Ectodermal cell (in vitro differentiated cells): ENCODE results near the gene RNF121.

Experiments used
- H3K27ac ChIP-seq: 2 replicates; pipeline ENCODE4 v1.7.0; 2013; ENCODE audit warnings: mild to moderate bottlenecking, low read depth, low read length; ENCODE audit not compliant: insufficient read depth, poor library complexity, severe bottlenecking
- H3K27me3 ChIP-seq: 2 replicates; pipeline ENCODE4 v1.7.0; 2013; ENCODE audit warnings: mild to moderate bottlenecking, low read length; ENCODE audit not compliant: insufficient read depth, control insufficient read depth, poor library complexity, severe bottlenecking
- H3K36me3 ChIP-seq: one replicate; pipeline ENCODE4 v1.7.0; 2013; ENCODE audit warnings: low read length; ENCODE audit not compliant: control insufficient read depth, insufficient read depth
- H3K4me1 ChIP-seq: one replicate; pipeline ENCODE4 v1.7.0; 2013; ENCODE audit warnings: low read length; ENCODE audit not compliant: control insufficient read depth, insufficient read depth
- H3K4me3 ChIP-seq: 2 replicates; pipeline ENCODE4 v1.7.0; 2013; ENCODE audit warnings: low read depth, low read length, control low read depth; ENCODE audit not compliant: insufficient read depth
- H3K9me3 ChIP-seq: 2 replicates; pipeline ENCODE4 v1.7.0; 2013; ENCODE audit warnings: mild to moderate bottlenecking, low read length, moderate library complexity; ENCODE audit not compliant: control insufficient read depth
- WGBS, 2 experiments: methylation state at CpG; one replicate each; pipeline ENCODE4 v1.1.7; 2013; ENCODE audit warnings: missing lambda C conversion rate in 2 of 2; 5-methylcytosine and 5-hydroxymethylcytosine counted together

RNF121 gene

DNA sequence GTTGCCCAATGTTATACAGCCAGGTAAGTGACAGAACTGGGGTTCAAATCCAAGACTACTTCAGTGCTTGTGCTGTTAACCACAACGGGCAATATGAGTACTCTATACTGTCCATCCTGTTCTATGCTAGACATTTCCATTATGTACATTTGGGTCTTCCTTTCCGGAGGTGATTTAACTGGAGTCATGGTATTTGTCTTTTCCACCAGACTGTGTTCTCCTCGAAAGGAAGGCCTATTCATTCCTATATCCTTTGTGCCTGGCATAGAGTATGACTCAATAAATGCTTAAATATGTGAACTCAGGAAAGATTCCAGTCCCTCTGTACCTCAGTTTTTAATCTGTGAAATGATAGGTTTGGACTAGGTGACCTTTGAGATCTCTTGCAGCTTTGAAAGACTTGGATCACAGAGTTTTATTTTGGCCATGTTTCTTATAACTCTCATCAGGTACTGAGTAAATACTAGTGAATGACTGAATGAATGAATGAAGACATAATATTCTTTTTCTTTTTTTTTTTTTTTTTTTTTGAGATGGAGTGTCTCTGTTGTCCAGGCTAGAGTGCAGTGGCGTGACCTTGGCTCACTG is 6.6 kb downstream of the RNF121 start:
- 94 to 99% methylated on average over 4 of the region's 4 CpGs for WGBS, 2 experiments
- Histone ChIP-seq H3K27me3 (no peaks in the 10 kb centered on the region), H3K9me3 (no peaks in the 10 kb centered on the region), H3K4me1 (peaks cover 2% of the 10 kb centered on the region), H3K27ac (no peak overlapping the region), H3K4me3 (no peak overlapping the region), H3K36me3 (no peaks in the 10 kb centered on the region)

DNA sequence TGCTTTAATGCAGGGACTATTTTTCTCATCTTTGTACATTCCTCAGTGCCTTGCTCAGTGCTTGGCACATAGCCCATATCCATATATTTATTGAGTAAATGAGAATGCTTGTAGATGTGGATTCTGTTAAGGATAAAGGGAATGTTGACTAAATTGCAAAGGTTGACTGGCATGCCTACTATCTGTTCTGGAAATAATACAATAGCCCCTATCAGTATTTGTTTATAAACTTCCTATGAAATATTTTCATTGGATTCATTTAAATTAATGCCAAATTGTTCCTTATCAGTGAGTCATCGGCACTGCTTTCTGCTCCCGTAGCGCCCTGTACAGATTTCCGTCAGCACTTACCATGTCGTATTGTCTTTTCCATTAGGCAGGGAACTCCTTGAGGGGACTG is 8.0 kb downstream of the RNF121 start:
- no peaks in the 10 kb centered on the region for H3K9me3 ChIP-seq
- no peak overlapping the region for H3K4me3 ChIP-seq
- no peaks in the 10 kb centered on the region for H3K4me1 ChIP-seq
- no peaks in the 10 kb centered on the region for H3K36me3 ChIP-seq
- 74 to 79% methylated on average over 5 of the region's 5 CpGs for WGBS, 2 experiments
- no peaks in the 10 kb centered on the region for H3K27me3 ChIP-seq
- no peak overlapping the region for H3K27ac ChIP-seq

DNA sequence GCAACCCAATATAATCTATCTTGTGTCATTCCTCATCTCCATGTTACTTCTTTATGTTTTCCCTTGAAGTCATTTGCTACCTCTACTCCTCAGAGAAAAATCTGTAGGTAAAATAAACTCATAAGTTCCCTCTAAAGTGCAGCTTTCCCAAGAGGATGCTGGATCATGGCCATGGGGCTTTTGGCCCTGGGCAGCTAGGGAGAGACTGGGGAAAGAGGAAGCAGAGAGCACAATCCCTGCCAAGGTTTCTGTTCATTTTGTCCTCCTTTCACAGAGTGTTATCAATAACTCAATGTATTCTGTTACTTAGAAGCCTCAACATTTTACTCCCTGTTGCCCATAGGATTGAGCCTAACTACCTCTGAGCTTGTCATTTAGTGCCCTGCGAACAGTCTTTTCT is 9.0 kb downstream of the RNF121 start:
- WGBS, 2 experiments: 95 to 100% methylated on average over 1 of the region's 1 CpG
- Histone ChIP-seq H3K4me3 (no peak overlapping the region), H3K36me3 (no peaks in the 10 kb centered on the region), H3K9me3 (no peaks in the 10 kb centered on the region), H3K27me3 (no peaks in the 10 kb centered on the region), H3K4me1 (no peaks in the 10 kb centered on the region), H3K27ac (no peak overlapping the region)

DNA sequence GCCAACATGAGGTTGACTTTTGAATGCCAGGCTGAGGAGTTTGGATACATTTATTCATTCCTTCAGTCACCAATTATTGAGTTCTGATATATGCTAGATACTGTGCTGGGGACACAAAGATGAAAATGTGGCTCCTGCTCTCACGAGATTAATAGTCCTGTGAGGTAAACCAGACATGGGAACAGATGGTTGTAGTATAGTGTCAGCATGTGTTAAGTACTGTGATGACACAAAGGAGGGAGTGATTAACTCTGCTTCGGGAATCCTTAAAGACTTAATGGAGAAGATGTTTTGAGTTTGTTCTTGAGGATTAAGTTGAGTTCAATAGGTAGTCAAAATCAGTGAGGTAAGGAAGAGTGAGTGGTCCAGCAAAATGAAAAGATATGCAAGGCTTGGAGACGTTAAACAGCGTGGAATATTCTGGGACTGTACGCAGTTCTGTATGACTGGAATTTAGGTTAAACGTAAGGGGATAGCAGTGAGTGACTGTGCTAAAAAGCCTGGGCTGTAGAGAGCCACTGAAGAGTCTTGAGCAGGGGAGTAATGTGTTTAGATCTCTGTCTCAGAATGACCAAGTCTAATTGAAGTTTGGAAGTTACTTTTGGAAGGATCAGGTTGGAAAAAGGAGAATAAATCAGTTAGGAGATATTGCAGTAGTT is 11.8 kb downstream of the RNF121 start:
- no peaks in the 10 kb centered on the region for H3K4me1 ChIP-seq
- no peaks in the 10 kb centered on the region for H3K36me3 ChIP-seq
- no peaks in the 10 kb centered on the region for H3K27me3 ChIP-seq
- 90 to 94% methylated on average over 6 of the region's 6 CpGs for WGBS, 2 experiments
- H3K9me3 ChIP-seq: no peaks in the 10 kb centered on the region
- no peak overlapping the region for H3K27ac ChIP-seq
- H3K4me3 ChIP-seq: no peak overlapping the region

DNA sequence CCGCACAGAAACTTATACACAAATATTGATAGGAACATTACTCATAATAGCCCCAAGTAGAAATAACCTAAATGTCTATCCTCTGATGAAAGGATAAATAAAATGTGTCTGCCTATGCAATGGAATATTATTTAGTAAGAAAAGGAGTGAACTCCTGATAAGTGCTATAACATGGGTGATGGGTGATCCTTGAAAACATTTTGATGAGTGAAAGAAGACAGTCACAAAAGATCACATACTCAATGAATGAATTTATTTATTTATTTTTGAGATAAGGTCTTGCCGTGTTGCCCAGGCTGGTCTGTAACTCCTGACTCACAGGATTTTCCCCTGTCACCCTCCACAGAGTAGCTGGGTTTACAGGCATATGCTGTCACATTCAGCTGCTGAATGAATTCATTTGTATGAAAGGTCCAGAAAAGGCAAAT is 17.3 kb downstream of the RNF121 start:
- Histone ChIP-seq H3K27ac (no peak overlapping the region), H3K9me3 (no peaks in the 10 kb centered on the region), H3K4me3 (no peak overlapping the region), H3K27me3 (no peaks in the 10 kb centered on the region), H3K4me1 (no peaks in the 10 kb centered on the region), H3K36me3 (no peaks in the 10 kb centered on the region)
- 88 to 95% methylated on average over 1 of the region's 2 CpGs for WGBS, 2 experiments

DNA sequence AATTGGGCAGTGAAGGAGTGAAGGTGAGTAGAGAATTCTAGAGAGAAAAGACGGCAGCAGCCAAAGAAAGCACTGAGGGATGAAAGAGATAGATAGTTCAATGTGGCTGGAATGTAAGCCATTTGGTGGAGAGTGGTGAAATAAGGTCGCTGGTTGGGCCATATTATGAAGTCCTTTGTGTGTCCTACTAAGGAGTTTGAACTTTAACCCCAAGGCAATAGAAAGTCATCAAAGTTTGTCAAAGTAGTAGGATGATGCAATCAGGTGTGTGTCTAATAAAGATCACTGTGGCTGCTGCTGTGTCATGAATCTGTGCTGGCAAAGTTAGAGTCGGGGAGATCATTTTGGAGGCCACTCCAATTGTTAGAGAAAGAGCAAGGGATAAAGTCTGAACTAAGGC is 18.7 kb downstream of the RNF121 start:
- Histone ChIP-seq H3K36me3 (no peaks in the 10 kb centered on the region), H3K4me3 (no peak overlapping the region), H3K9me3 (no peaks in the 10 kb centered on the region), H3K27ac (no peak overlapping the region), H3K4me1 (no peaks in the 10 kb centered on the region), H3K27me3 (no peaks in the 10 kb centered on the region)
- 91 to 94% methylated on average over 3 of the region's 3 CpGs for whole genome bisulfite sequencing, 2 experiments

DNA sequence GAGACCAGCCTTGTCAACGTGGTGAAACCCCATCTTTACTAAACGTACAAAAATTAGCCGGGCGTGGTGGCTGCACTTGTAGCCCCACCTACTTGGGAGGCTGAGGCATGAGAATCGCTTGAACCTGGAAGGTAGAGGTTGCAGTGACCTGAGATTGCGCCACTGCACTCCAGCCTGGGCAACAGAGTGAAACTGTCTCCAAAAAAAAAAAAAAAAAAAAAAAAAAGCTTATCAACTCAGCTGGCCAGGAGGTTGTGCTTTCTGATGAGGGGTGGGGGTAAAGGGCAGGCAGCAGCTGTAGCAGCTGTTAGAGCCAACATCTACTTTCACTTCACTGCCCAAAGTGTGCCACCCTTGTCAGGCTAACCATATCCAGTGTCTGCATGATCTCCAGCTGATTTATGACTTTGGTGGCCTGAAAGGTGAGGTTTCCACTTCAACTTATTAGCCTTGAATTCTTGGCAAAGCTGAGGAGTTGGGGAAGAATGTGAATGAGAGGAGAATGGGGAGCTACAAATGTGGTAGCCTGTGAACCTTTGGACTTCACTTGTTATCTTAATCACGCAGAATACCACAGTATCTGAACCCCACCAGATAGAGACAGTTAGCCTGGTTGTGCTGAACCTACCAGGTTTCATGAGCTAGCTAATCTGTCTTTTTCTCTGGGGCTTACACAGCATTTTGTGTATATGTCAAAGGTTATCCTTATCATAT is 19.6 kb downstream of the RNF121 start:
- H3K36me3 ChIP-seq: no peaks in the 10 kb centered on the region
- no peak overlapping the region for H3K27ac ChIP-seq
- no peaks in the 10 kb centered on the region for H3K4me1 ChIP-seq
- H3K4me3 ChIP-seq: no peak overlapping the region
- H3K9me3 ChIP-seq: no peaks in the 10 kb centered on the region
- WGBS, 2 experiments: 95 to 96% methylated on average over 7 of the region's 7 CpGs
- H3K27me3 ChIP-seq: no peaks in the 10 kb centered on the region

DNA sequence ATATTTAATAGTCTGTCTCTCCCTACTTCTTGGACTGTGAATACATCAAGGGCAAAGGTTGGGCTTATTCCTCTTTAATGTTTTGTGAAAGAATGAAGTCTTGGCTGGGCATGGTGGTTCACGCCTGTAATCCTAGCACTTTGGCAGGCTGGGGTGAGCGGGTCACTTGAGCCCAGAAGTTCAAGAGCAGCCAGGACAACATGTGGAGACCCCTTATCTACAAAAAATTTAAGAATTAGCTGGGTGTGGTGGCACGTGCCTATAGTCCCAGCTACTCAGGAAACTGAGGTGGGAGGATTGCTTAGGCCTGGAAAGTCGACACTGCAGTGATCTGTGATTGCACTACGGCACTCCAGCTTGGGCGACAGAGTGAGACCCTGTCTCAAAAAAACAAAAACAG is 20.2 kb downstream of the RNF121 start:
- H3K27ac ChIP-seq: no peak overlapping the region
- H3K36me3 ChIP-seq: no peaks in the 10 kb centered on the region
- no peaks in the 10 kb centered on the region for H3K27me3 ChIP-seq
- 90 to 95% methylated on average over 6 of the region's 6 CpGs for WGBS, 2 experiments
- no peaks in the 10 kb centered on the region for H3K4me1 ChIP-seq
- H3K4me3 ChIP-seq: no peak overlapping the region
- H3K9me3 ChIP-seq: no peaks in the 10 kb centered on the region

DNA sequence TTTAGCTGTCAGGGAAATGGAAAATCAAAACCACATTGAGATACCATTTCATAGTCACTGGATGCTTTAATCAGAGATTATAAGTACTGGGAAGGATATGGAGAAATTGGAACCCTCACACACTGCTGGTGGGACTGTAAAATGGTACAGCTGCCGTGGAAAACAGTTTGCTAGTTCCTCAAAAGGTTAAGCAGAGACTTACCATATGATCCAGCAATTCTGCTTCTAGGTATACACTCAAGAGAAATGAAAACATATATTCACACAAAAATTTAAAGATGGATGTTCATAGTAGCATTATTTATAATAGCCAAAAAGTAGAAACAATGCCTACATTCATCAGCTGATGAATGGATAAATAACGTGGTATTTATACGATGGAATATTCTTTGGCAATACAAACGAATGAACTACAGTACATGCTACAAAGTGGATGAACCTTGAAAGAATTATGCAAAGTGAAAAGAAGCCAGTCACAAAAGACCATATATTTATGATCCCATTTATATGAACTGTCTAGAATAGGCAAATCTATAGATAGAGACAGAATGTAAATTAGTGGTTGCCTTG is 23.0 kb downstream of the RNF121 start:
- Histone ChIP-seq H3K4me3 (no peak overlapping the region), H3K36me3 (no peaks in the 10 kb centered on the region), H3K4me1 (no peaks in the 10 kb centered on the region), H3K9me3 (no peaks in the 10 kb centered on the region), H3K27ac (no peak overlapping the region), H3K27me3 (no peaks in the 10 kb centered on the region)
- 92 to 99% methylated on average over 4 of the region's 4 CpGs for WGBS, 2 experiments

DNA sequence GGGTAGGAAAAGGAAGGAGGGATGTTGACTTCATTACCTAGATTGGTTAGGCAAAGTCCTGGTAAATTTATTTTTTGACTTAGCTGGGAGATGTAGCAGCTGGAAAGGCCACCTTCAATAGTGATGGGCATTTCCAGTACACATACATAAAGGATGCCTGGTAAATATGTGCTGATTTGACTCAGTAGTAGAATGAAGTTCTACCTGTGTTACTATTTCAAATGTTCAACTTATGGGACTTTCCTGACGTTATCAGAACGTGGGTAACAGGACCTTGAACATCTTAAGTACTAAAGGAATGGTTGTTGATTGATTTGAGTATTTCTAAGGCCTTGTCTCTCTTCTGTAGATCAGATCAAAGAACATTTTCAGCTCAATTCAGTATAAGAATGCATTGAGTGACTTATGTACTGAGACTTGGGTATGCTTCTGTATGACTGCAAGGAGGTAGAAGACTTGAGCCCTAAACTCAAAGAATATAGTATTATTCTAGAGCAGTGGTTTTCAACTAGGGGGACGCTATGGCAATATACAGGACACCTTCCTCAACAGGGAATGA is 27.1 kb downstream of the RNF121 start:
- Histone ChIP-seq H3K4me1 (no peaks in the 10 kb centered on the region), H3K4me3 (no peak overlapping the region), H3K9me3 (no peaks in the 10 kb centered on the region), H3K36me3 (no peaks in the 10 kb centered on the region), H3K27me3 (no peaks in the 10 kb centered on the region), H3K27ac (no peak overlapping the region)
- 58 to 64% methylated on average over 3 of the region's 3 CpGs for WGBS, 2 experiments
